ENCODE measurements around the gene ZFHX3. TPM values are rescaled to one million over a fixed set of nuclear protein-coding genes. Genes with fewer than 3 reads are reported as not detected.

Gene ZFHX3
- total RNA-seq, 2 donors from 2014 or later: 9.2 to 18.9 TPM

DNA sequence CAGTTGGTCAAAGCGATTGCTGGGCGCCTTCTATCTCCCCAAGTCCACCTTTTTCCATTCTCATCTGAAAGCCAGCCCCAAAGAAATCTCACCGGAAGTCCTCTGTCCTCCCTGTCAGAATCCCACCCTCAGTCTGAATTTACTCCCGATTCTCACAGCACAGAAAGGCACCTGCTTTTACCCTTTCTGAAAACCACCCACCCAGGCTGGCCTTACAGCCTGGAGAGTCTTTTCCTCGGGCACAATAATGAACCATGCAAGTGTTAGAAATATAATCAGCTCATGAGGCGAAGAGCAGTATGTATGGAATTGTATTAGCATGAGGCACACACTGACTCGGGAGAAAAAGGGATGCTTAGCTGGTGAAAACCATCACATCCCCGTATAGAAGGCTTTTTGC lies 1.2 kb upstream of the ZFHX3 start:
- Histone ChIP-seq H3K4me3 (peak overlapping the region in 1 of 2 donors; percentile 87), H3K9me3 (no peaks in the 10 kb centered on the region), H3K4me1 (peaks cover 0 to 64% of the 10 kb centered on the region in 2 donors), H3K27me3 (no peaks in the 10 kb centered on the region), H3K27ac (peak overlapping the region; percentile 85 to 91), H3K36me3 (no peaks in the 10 kb centered on the region)
- TF ChIP-seq, protein P1, sequence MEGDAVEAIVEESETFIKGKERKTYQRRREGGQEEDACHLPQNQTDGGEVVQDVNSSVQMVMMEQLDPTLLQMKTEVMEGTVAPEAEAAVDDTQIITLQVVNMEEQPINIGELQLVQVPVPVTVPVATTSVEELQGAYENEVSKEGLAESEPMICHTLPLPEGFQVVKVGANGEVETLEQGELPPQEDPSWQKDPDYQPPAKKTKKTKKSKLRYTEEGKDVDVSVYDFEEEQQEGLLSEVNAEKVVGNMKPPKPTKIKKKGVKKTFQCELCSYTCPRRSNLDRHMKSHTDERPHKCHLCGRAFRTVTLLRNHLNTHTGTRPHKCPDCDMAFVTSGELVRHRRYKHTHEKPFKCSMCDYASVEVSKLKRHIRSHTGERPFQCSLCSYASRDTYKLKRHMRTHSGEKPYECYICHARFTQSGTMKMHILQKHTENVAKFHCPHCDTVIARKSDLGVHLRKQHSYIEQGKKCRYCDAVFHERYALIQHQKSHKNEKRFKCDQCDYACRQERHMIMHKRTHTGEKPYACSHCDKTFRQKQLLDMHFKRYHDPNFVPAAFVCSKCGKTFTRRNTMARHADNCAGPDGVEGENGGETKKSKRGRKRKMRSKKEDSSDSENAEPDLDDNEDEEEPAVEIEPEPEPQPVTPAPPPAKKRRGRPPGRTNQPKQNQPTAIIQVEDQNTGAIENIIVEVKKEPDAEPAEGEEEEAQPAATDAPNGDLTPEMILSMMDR (IDR thresholded peaks at IDR 0.05): no peak
- DNase-seq (ENCODE audit: low spot score): no peak

DNA sequence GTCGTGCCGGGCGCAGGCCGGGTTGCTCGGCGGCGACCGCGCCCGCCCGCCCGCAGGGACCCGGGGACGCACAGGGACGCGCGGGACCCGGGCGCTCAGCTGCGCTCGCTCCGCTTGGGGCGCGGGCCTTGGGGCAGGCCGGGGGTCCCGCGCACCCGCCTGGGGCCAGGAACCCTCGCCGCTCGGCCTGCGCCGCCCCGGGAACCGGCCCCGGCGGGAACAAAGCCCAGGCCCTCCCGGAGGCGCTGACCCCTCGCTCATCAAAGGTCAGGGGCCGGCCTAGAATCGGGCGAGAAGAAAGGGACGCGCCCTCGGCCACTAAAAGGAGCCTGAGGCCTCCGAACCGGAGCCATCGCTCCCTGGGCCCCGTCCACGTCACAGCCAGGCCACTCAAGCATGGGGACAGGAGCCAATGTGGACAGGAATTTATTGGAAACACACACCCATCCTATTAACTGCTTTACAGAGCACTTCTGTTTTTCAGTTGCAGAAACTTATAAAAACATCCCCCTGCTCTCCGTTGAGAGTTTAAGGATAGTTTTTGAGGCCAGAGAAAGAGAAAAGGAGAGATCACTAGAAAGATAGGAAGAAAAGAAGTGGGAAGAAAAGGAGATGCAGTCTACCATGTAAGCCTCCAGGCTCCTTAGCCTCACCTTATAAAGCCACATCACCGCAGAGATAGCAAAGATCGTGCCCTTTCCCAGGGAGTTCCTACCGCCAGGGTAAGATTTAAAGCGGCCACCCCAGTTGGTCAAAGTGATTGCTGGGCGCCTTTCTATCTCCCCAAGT lies 558 bp upstream of the ZFHX3 start:
- Histone ChIP-seq H3K36me3 (no peaks in the 10 kb centered on the region), H3K27ac (peak overlapping the region; percentile 85 to 91), H3K4me1 (peaks cover 0 to 64% of the 10 kb centered on the region in 2 donors), H3K4me3 (peak overlapping the region; percentile 70 to 87), H3K27me3 (no peaks in the 10 kb centered on the region), H3K9me3 (no peaks in the 10 kb centered on the region)
- TF ChIP-seq, protein P1 (IDR thresholded peaks at IDR 0.05): peak in 1 of 2 donors; percentile 16
- DNase-seq (ENCODE audit: low spot score): no peak

DNA sequence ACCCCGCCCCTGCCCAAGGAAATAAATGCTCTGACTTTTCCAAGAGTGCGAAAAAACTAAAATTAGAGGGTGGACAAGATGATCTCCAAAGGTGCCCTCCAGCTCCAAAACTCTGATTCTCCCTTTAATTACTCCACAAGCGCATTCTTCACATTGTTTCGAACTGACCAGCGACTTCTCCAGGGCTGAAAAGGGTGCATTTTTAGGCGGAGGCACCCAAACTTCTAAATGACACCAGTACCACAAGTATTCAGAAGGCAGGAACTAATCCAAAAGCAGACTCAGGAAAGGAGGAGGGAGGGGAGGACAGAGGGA lies 750 bp downstream of the ZFHX3 start:
- TF ChIP-seq, protein P1 (IDR thresholded peaks at IDR 0.05): no peak
- H3K4me1 ChIP-seq: peaks cover 0 to 69% of the 10 kb centered on the region in 2 donors

DNA sequence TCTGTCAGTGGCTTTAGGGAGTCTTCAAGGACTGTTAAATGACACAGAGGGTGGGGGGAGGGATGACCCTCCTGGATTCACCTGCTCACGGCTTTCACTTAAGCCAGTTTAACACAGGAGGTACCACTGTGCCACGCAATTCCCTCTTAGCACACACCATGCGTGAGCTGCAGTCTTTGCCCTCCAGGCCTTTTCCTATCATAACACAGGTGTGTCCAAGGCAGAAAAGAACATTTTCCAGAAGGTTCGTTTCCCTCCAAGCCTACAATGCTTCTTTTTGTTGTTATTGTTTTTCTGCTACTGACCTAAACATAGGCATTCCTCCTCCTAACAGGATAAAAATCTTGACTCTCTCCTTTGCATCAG lies 1.1 kb downstream of the ZFHX3 start:
- Histone ChIP-seq H3K9me3 (no peaks in the 10 kb centered on the region), H3K4me3 (peak overlapping the region; percentile 70 to 87), H3K4me1 (peaks cover 0 to 72% of the 10 kb centered on the region in 2 donors), H3K27ac (peak overlapping the region; percentile 85 to 91), H3K27me3 (no peaks in the 10 kb centered on the region), H3K36me3 (no peaks in the 10 kb centered on the region)
- TF ChIP-seq, protein P1 (IDR thresholded peaks at IDR 0.05): no peak
- no peak for DNase-seq (ENCODE audit: low spot score)

More for the DNA sequence above, 750 bp downstream of the ZFHX3 start:
- no peaks in the 10 kb centered on the region for H3K27me3 ChIP-seq
- peak overlapping the region; percentile 70 to 87 for H3K4me3 ChIP-seq
- H3K27ac ChIP-seq: peak overlapping the region; percentile 85 to 91
- no peak for DNase-seq (ENCODE audit: low spot score)
- no peaks in the 10 kb centered on the region for H3K9me3 ChIP-seq
- H3K36me3 ChIP-seq: no peaks in the 10 kb centered on the region

DNA sequence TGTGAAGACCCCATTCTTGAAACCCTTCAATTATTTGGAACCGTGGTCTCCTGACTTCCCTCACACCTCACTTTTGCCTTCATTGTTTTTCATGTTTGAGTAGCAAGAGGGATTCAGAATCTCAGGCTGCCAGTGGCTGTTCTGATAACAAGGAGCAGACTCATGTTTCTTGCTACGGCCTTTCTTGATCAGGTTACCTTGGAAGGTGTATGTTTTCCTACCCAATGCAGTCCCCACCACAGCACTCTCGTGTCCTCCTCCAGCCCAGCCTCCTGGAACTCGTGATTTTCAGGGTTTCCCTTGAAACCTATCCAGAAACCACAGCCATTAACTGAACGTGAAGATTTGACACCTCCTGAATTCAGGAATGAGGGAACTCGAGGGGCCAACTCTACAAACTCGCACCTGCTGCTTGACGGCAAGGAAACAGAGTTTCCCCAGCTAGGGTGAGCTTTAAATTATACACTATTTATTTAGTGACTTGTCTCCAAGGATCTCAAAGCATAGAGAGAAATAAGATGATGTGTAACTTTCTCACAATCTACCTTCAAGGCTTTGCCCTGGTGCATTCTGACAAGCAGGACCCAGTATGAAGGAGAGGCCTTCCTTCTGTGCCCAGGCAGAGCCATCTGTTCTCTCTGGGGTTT lies 1.6 kb downstream of the ZFHX3 start:
- H3K27me3 ChIP-seq: no peaks in the 10 kb centered on the region
- no peak for DNase-seq (ENCODE audit: low spot score)
- TF ChIP-seq, protein P1 (IDR thresholded peaks at IDR 0.05): no peak
- H3K9me3 ChIP-seq: no peaks in the 10 kb centered on the region
- peak overlapping the region in 1 of 2 donors; percentile 87 for H3K4me3 ChIP-seq
- H3K27ac ChIP-seq: peak overlapping the region; percentile 85 to 91
- peaks cover 0 to 72% of the 10 kb centered on the region in 2 donors for H3K4me1 ChIP-seq
- no peaks in the 10 kb centered on the region for H3K36me3 ChIP-seq

Measured in right atrium auricular region (tissue), 2 donors.